Loucy (cell line): ENCODE data around the gene OPRM1.

Experiments
- H2AFZ ChIP-seq: fragments of 200-600 bp; sonication (generic); 2 replicates; pipeline ENCODE4 v1.6.0; 2016; ENCODE audit warnings: antibody characterized with exemption, mild to moderate bottlenecking, low read length, moderate library complexity
- H3F3A ChIP-seq: fragments of 200-600 bp; 2 replicates; pipeline ENCODE4 v1.6.0; 2016; ENCODE audit warnings: antibody characterized with exemption, low read depth, mild to moderate bottlenecking
- H3K27me3 ChIP-seq: fragments of 200-600 bp; sonication (generic); 2 replicates; pipeline ENCODE4 v1.6.1; 2014; ENCODE audit warnings: low read length, mild to moderate bottlenecking; ENCODE audit not compliant: insufficient read depth, poor library complexity, severe bottlenecking
- H3K36me3 ChIP-seq: fragments of 200-600 bp; sonication (generic); 2 replicates; pipeline ENCODE4 v1.6.1; 2016; ENCODE audit warnings: low read length; ENCODE audit not compliant: insufficient read depth
- H3K4me1 ChIP-seq: fragments of 200-600 bp; sonication (generic); 2 replicates; pipeline ENCODE4 v1.5.1; 2014; ENCODE audit warnings: low read length, mild to moderate bottlenecking; ENCODE audit not compliant: insufficient read depth, poor library complexity, severe bottlenecking
- H3K4me2 ChIP-seq: fragments of 200-600 bp; sonication (generic); 2 replicates; pipeline ENCODE4 v1.6.0; 2014; ENCODE audit warnings: antibody characterized with exemption, low read length, low read depth, mild to moderate bottlenecking; ENCODE audit not compliant: poor library complexity, severe bottlenecking
- H3K4me3 ChIP-seq: fragments of 200-600 bp; sonication (generic); 2 replicates; pipeline ENCODE4 v1.5.1; 2014; ENCODE audit warnings: low read length, mild to moderate bottlenecking, mixed read lengths; ENCODE audit not compliant: poor library complexity, severe bottlenecking
- H3K79me2 ChIP-seq: fragments of 200-600 bp; sonication (generic); 2 replicates; pipeline ENCODE4 v1.6.1; 2014; ENCODE audit warnings: low read length; ENCODE audit not compliant: insufficient read depth
- H3K9ac ChIP-seq: fragments of 200-600 bp; sonication (generic); 2 replicates; pipeline ENCODE4 v1.6.0; 2014; ENCODE audit warnings: mild to moderate bottlenecking, low read depth, low read length, moderate library complexity; ENCODE audit not compliant: poor library complexity, severe bottlenecking
- H3K9me2 ChIP-seq: fragments of 200-600 bp; sonication (generic); replicated peaks from 2 replicates; pipeline ENCODE4 v1.6.1; 2016; ENCODE audit warnings: low read depth, low read length, mixed read lengths
- H3K9me3 ChIP-seq: fragments of 200-600 bp; sonication (generic); 2 replicates; pipeline ENCODE4 v1.6.1; 2014; ENCODE audit warnings: mild to moderate bottlenecking, antibody characterized with exemption, low read length, low read depth; ENCODE audit not compliant: insufficient read depth
- H4K20me1 ChIP-seq: fragments of 200-600 bp; sonication (generic); 2 replicates; pipeline ENCODE4 v1.6.0; 2014; ENCODE audit warnings: antibody characterized with exemption, low read length, mild to moderate bottlenecking; ENCODE audit not compliant: insufficient read depth, poor library complexity, severe bottlenecking
- CTCF ChIP-seq: fragments of 200-600 bp; sonication (generic); conservative IDR thresholded peaks from 2 replicates; pipeline ENCODE4 v1.5.1; 2014; ENCODE audit warnings: mild to moderate bottlenecking, antibody characterized with exemption, low read length
- EZH2phosphoT487 ChIP-seq: fragments of 200-600 bp; IDR thresholded peaks from 2 replicates; pipeline ENCODE4 v1.6.1; 2018; ENCODE audit warnings: antibody characterized with exemption, mild to moderate bottlenecking, moderate library complexity, borderline replicate concordance

OPRM1 gene

GRCh38 chr6:154139892-154140291 lies 100.9 kb downstream of the OPRM1 start:
- Histone ChIP-seq H3K4me1 (no peaks in the 10 kb centered on the region), H3K79me2 (no peaks in the 10 kb centered on the region), H3K36me3 (no peaks in the 10 kb centered on the region), H3K27me3 (no peaks in the 10 kb centered on the region), H2AFZ (no peak overlapping the region), H3K4me3 (no peak overlapping the region), H4K20me1 (no peaks in the 10 kb centered on the region), H3K9me2 (no peaks in the 10 kb centered on the region), H3K9me3 (no peaks in the 10 kb centered on the region), H3K9ac (no peak overlapping the region), H3K4me2 (no peak overlapping the region), H3F3A (no peaks in the 10 kb centered on the region)
- TF ChIP-seq CTCF, result no peak
- TF ChIP-seq EZH2phosphoT487, result no peak

GRCh38 chr6:154140743-154141142 lies 101.7 kb downstream of the OPRM1 start:
- TF ChIP-seq CTCF (no peak), EZH2phosphoT487 (no peak)
- Histone ChIP-seq H2AFZ (no peak overlapping the region), H3K27me3 (no peaks in the 10 kb centered on the region), H3K4me3 (no peak overlapping the region), H4K20me1 (no peaks in the 10 kb centered on the region), H3F3A (no peaks in the 10 kb centered on the region), H3K9ac (no peak overlapping the region), H3K4me1 (no peaks in the 10 kb centered on the region), H3K9me2 (no peaks in the 10 kb centered on the region), H3K9me3 (no peaks in the 10 kb centered on the region), H3K79me2 (no peaks in the 10 kb centered on the region), H3K4me2 (no peak overlapping the region), H3K36me3 (no peaks in the 10 kb centered on the region)

- Histone ChIP-seq H3K36me3 (no peaks in the 10 kb centered on the region), H3K4me3 (no peak overlapping the region), H2AFZ (no peak overlapping the region), H3K9me3 (no peaks in the 10 kb centered on the region), H3K4me1 (no peaks in the 10 kb centered on the region), H3K9me2 (no peaks in the 10 kb centered on the region), H3K9ac (no peak overlapping the region), H3K27me3 (no peaks in the 10 kb centered on the region), H4K20me1 (no peaks in the 10 kb centered on the region), H3F3A (no peaks in the 10 kb centered on the region), H3K79me2 (no peaks in the 10 kb centered on the region), H3K4me2 (no peak overlapping the region)
- TF ChIP-seq EZH2phosphoT487 (no peak), CTCF (no peak)
Observed at GRCh38 chr6:154143753-154144152, 104.7 kb downstream of the OPRM1 start.
